NCI-H1694 (cell line): ENCODE results near the gene HLA-DOB.
A peak's percentile ranks its signal among the peaks of the same experiment; 100 is the strongest.
"Not testable (repeated sequence)": the region's sequence is repeated elsewhere in the genome, so short reads cannot be mapped to it uniquely, and the experiment has no call there.

ENCODE experiments used
- DNase-seq: peaks from one replicate; lab custom pipeline; 2025; lab: John Stamatoyannopoulos, UW

Gene HLA-DOB

DNA sequence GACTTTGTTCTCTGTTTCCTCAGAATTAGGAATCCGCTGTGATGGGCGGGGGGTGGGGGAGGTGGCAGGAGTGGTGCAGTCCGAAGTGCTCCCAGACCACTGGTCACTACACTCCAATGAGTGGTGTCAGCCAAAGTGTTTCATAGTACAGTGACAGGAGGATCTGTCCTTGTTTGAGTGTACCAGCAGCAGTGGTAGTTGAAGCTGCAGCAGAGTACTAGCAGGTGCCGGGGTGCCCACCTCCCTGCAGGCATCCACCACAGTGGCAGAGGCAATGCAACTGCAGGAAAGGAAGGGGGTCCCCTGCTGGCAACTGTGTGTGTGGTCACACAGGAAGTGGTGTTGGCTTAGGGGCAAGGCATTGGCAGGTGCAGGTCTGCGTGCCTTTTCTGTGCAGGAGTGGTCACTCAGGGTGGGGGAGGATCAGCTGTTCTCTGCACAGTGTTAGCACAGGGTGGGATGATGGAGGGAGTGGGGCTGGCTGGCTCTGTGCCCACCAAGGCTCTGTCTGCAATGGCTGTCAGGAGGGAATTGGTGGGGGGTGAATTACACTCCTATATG, 9.7 kb downstream of the HLA-DOB start:
- DNase-seq = no peak

DNA sequence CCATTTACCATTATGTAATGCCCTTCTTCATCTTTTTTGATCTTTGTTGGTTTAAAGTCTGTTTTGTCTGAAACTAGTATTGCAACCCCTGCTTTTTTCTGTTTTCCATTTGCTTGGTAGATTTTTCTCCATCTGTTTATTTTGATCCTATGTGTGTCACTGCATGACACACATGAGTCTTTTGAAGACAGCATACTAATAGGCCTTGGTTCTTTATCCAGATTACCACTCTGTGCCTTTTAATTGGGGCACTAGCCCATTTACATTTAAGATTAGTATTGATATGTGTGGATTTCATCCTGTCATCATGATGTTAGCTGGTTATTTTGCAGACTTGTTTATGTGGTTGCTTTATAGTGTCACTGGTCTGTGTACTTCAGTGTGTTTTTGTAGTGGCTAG, 11.4 kb downstream of the HLA-DOB start:
- not testable (repeated sequence) for DNase-seq

DNA sequence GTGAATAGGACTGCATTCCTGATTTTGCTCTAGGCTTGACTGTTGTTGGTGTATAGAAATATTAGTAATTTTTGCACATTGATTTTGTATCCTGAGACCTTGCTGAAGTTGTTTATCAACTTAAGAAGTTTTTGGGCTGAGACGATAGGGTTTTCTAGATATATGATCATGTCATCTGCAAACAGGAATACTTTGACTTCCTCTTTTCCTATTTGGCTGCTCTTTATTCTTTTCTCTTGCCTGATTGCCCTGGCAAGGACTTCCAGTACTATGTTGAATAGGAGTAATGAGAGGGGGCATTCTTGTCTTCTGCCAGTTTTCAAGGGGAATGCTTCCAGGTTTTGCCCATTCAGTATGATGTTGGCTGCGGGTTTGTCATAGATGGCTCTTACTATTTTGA, 13.4 kb downstream of the HLA-DOB start:
- no peak for DNase-seq

DNA sequence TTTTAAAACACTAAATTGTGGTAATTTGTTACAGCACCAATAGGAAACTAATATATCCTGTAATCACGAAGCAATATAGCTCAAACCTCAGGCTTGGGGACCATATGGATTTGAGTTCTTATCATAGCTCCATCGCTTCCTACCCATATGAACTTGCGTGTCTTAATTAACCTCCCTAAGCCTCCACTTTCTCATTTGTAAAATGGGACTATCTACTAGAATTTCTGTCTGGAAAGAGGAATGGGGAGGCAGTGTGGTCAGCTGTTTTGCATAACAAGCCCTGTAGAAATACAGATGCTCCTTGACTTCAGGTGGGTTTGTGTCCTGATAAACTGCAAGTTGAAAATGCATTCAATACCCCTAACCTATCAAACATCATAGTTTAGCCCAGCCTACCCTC, 17.1 kb downstream of the HLA-DOB start:
- no peak for DNase-seq

DNA sequence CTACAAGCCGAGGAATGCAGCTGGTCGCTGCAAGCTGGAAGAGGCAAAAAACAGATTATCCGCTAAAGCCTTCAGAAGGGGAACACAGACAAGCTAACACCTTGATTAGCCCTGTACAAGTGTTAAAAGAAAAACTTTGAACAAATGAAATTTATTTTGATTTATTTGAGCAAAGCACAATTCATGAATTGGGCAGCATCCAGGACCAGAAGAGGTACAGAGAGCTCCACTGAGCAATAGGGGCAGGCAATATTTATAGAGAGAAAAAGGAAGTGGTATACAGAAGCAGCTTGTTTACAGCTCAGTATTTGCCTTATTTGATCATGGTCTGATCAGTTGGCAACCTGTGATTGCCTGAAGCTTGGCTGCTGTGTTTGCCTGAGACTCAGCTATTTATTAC, 17.6 kb downstream of the HLA-DOB start:
- DNase-seq = no peak

DNA sequence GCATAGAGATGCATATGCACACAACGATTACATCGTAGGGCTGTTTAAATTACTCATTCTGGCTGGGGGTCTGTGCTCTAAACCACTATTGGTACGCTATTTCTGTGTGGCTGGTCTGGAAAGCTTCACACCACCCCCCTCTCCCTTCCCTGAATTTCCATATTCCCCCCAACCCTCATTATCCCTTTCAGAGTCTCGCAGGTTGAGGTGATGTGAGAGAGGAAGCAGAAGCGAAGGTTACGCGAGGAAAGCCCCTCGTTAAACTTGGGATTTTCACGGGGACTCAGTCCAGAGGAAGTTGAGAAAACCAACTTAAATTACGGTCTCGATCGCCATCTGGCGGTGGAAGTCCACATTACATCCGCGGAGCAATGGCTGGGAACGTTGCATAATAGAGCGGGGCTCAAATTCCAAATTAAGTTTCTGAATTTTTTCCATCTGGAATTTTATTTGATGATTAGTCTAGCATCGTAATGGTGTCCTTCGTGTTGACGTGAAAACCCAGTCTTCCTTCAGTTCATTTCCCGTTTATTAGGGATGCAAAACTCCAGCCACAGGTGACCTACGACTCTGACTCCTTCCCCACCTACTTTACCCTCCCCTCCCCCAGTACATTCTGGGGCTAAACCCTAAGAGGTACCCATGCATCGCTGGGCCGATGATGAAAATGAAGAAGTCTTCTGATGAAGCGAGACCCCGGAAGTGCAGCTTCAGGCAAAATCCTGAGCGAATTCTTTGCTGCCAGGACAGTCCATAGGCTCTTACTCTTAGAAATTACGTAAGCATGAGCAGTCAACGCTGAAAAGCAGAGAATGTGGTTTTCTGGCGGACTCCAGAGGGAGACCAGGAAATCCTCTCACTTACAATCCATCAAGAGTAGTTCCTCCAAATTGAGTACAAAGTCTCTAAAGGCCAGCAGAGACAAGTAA, 19.7 kb downstream of the HLA-DOB start:
- peak; percentile 31 for DNase-seq

DNA sequence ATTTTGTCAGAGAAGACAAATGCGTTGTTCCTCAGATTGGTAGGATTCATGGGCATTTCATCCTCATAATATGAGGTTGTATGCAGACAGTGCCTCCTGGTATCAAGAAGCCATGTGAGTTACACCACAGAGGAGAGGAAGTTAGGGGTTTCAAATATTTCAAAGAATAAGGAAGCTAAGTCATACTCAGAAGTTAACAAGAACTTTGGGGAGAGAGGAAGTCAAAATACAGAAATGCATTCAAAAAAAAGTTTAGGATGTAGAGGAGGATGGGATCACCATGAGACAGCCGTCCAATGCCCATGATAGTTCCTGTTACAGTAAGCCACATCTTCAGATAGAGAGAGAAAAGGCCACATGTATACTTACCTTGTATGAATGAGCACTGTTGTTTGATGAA, 22.3 kb downstream of the HLA-DOB start:
- no peak for DNase-seq

DNA sequence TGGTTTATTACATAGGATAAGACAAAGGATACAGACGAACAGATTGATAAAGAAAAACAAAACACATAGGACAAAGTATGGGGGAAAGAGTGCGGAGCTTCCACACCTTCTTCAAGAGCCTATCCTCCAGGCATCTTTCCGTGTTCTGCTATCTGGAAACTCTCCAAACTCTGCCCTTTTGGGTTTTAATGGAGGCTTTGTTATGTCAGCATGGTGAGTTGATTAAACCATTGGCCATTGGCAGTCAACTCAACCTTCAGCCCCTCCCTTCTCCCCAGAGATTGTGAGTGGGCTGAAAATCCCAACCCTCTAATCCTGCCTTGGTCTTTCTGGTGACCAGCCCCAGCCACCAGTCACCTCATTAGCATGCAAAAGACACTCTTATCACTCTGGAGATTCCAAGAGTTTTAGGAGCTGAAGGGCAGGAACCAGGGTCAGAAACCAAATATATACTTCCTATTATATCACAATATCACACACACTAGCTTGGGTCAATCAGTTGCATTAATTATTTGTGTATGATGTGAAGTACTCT, 23.8 kb downstream of the HLA-DOB start:
- DNase-seq = no peak

DNA sequence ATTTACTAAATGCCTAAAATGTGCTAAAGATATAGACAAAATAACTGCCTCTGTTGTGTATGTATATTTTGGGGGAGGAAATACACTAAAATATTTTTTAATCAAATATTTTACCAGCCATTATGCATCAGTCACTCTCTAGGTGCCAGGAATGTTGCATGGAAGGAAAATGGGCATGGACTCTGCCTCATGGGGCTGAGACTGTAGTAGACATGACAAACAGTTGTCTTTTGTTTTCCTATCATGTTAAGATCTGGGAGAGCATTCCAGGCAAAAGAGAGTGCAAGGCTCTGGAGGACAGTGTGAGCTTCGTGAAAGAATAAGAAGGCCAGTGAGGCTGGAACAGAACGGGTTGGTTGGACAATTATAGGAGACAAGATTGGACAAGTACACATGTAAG, 26.5 kb downstream of the HLA-DOB start:
- no peak for DNase-seq

DNA sequence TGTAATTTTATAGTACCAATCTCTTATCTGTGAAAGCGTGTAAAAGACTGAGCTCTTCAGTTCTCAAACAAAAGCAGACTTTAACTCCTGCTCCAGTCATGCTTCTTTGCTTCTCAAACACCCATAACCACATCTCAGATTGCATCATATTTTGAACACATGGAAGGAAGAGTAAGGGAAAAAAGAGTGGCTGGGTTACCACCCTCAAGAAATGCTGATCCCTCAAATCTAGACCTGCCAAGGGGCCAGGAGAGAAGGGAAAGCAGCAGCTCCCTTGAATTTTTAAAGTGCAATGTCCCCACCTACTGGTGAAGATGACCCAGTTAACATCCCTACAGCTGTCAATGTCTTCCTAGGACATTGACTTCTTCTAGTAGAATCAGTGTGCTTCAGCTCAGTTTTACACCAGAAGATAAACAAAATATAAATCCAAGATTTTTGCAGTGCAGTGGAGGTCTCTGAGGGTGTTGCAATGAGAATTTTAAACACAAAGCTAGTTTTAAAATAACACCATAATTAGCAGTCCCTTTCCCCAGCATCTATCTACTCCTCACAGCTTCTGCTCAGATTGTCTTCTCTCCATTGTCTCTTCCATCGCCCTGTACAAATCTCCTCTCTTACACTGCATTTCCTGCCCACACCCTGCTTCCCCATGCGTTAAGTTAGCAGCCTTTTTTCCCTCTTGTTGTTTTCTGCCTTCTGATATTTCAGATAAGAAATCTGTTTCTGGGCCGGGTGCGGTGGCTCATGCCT, 30.8 kb downstream of the HLA-DOB start:
- DNase-seq = peak; percentile 7

DNA sequence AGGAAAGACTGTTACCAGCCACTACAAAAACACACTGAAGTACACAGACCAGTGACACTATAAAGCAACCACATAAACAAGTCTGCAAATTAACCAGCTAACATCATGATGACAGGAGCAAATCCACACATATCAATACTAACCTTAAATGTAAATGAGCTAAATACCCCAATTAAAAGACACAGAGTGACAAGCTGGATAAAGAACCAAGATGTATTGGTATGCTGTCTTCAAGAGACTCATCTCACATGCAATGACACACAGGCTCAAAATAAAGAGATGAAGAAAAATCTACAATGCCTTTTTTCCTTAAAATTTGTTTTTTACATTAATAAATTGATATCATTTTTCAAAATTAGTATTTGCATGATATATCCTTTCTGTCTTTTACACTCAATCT, 33.9 kb downstream of the HLA-DOB start:
- not testable (repeated sequence) for DNase-seq

DNA sequence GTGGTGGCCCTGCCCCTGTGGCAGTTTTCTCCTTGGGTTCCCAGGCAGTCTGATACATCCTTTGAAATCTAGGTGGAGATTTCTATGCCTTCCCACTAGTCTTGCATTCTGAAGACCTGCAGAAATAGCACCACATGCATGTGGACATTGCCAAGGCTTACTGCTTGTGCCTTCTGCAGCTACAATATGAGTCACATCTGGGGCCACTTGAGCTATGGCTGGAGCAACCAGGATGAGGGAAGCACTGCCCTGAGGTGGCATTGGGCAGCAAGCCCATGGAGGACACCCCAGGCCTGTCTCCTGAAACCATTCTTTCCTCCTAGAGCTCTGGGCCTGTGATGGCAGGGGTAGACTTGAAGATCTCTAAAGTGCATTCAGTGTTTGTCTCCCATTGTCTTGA, 37.8 kb downstream of the HLA-DOB start:
- no peak for DNase-seq

DNA sequence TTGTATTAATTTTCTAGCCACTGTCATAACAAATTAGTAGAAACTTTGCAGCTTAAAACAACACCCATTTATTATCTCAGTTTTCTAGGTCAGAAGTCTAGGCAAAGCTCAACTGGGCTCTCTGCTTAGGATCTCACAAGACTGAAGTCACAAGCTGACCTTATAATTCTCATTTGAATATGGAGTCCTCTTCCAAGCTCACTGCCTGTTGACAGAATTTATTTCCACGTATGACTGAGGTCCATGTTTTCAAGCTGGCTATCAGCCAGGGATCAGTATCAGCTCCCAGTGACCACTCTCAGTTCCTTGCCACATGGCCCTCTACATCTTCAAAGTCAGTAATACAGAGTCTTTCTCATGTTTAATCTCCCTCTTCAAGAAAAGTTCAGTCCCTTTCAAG, 41.7 kb downstream of the HLA-DOB start:
- DNase-seq = no peak

DNA sequence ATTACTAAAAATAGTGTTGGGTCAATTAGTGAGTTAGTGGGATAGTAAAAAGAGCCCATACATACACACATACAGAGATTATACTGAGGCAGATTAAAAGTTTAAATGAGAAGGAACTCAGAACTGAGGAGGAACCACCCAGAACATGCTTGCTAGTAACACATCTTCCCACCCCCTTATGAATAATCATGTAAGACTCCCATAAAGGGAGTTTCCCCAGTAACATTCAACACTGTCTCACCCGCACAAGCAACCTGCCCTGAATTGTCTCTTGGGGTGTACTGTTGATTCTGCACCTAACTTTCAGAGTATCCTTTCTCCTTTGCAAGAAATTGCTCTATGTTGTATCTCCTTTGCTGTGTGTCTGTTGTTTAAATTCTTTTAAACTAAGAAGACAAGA, 42.4 kb downstream of the HLA-DOB start:
- DNase-seq = no peak

DNA sequence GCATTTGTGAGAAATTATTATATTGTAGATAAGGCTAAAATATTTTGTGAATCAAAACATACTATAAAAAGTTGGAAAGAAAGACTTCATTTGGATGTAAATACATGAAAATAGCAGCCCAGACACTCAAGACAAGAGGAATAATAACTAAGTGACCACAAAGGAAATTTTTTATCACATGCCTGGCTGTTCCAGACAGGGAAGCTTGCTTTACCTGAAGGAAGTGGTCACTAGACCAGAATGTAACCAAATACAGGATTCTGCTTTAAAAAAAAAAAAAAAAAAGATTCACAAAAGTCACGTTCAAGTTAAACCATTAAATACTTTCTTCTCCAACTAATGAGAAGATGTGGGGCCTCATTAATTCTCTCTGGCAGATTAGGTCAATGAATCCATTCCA, 44.1 kb downstream of the HLA-DOB start:
- no peak for DNase-seq

DNA sequence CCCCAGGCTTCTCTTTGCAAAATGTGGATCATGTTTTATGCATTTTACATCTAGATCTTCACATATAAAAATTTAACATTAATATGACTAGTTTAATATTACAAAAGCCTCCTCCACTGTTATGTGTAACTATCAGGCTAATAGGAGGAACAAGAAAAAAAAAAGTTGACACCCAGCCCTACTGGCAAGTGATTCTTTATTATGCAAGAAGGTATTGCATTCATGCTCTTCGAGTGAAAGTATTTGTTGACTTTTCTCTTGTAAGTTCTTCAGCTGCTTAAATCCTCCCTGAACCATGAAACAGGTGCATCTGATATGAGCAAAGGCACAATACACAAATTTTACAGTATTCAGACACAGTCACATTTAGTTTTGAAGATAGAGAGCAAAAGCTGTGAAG, 52.8 kb downstream of the HLA-DOB start:
- no peak for DNase-seq

DNA sequence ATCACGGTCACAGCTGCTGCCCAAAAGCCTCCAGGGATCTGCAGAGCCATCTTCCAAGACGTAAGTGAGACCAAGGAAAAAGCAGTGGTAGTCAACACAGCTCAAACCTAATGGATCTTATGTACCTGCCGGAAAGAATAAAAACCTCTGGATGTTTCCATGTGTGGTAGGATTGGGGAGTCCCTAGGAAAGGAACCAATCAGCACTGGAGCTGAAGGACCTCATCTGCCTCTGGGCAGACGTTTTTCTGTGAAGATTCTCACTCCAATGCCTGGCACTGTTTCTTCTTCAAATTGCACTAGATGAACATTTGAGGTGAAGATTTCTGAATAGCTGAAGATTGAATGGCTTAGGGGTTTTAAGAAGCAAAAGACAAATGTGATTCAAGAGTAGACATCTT, 53.4 kb downstream of the HLA-DOB start, which contains the start of gene HLA-DQB2:
HLA-DQB2 (minus strand) TSS at position 112 of the 400 bp plus-strand sequence; CDS start at position 50, 62 bp downstream.
- DNase-seq = no peak
